ENCODE results near the gene DPP6.

DPP6 gene

DNA sequence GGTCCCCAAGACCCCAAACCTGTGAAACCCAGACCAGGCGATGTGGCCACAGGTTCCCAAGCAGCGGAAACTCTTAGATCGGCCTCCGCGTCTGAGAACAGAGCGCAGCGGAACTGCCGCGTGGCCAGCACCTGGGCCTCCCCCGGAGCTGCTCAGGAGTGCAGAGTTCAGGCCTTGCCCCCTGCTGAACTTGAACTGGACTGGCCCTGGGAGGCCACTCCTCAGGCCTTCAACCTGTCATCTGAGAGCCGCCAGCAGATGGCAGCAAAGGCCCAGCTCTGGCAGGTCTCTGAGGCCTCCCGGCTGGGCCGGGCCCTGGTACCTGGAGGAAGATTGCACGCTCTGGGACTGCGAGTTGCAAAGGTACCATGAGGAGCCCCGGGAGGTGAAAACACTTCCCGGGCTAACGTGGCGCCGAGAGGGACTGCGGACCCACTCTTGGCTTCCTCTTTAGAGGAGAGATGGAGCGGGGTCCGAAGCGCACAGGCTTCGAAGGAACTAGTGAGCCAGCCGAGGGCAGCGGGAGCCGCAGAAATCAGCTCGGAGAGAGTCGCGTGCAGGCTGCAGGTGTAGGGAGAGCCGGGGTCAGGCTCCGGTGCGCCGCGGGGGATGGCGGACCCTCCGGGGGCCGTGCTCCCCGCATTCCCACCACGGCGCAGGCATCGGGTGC is 861.6 kb downstream of the DPP6 start:
- CTCF ChIA-PET = interaction anchor here (0.6 to 8.5 kb wide), 23 partner anchors 10 to 867 kb away, joined by 3 to 73 read pairs (median 3); no protein-coding TSS in a partner anchor
- peak; percentile 92 for TF ChIP-seq CTCF (IDR thresholded peaks at IDR 0.05; ENCODE audit: insufficient read depth, low read length, missing control alignments)
- DNase-seq (ENCODE audit: low read depth, low spot score) = no peak
- peak overlapping the region; percentile 32 for H3K4me3 ChIP-seq (ENCODE audit: low read depth, low read length)
- POLR2A ChIA-PET = no interaction called here

DNA sequence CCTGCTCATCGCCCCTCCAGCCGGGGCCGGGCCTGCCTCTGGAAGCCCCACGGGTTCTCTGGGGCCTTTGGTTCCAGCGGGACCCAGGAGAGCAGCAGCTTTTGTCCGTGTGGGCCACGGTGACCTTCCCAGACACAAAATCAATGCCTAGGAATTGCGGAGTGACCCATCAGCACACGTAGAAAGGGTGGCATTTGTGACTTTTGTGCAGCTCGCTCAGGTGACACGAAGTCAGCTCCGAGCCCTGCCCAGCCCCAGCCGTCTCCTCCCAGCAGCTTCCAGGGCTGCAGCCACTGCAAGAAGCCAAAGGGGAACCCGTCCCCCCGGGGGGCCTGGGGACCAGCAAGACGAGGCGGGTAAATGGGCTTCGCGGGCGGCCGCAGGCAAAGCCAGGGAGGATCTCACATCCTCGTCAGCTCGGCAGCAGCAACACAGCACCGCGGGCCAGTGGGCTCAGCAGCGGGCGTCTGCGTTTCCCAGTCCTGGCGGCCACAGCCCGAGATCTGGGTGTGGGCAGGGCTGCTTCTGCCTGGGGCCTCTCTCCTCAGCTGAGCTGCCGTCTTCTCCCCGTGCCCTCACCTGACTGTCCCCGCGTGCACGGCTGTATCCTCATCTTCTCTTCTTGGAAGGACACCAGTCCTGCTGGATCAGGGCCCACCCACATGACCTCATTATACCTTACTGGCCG is 862.3 kb downstream of the DPP6 start:
- no peak overlapping the region for H3K4me3 ChIP-seq (ENCODE audit: low read depth, low read length)
- DNase-seq (ENCODE audit: low read depth, low spot score) = no peak
- POLR2A ChIA-PET = no interaction called here
- CTCF ChIA-PET = interaction anchor here (0.8 to 8.5 kb wide), 18 partner anchors 9 to 884 kb away, joined by 3 to 73 read pairs (median 3); no protein-coding TSS in a partner anchor
- no peak for TF ChIP-seq CTCF (IDR thresholded peaks at IDR 0.05; ENCODE audit: insufficient read depth, low read length, missing control alignments)

- ChIA-PET CTCF (interaction anchor here (0.8 to 8.5 kb wide), 8 partner anchors 8 to 883 kb away, joined by 3 to 73 read pairs (median 4); no protein-coding TSS in a partner anchor), POLR2A (no interaction called here)
- DNase-seq (ENCODE audit: low read depth, low spot score) = no peak
- TF ChIP-seq CTCF (IDR thresholded peaks at IDR 0.05; ENCODE audit: insufficient read depth, low read length, missing control alignments) = no peak
- H3K4me3 ChIP-seq (ENCODE audit: low read depth, low read length) = no peak overlapping the region
These were observed 862.8 kb downstream of the DPP6 start for GRCh38 chr7:154914996-154915380.

DNA sequence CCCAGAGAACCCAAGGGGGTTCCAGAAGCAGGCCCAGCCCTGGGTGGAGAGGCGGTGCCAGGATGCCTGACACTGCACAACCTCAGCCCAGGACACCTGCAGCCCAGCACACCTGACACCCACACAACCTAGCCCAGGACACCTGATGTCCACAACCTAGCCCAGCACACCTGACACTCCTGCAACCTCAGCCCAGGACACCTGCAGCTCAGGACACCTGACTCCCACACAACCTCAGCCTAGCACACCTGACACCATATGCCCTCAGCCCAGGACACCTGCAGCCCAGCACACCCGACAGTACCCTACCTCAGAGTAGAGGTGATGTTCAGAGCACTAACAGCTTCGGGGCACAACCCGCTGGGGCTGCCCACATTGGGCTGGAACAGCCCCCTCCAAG is 863.4 kb downstream of the DPP6 start:
- DNase-seq (ENCODE audit: low read depth, low spot score) = no peak
- TF ChIP-seq CTCF (IDR thresholded peaks at IDR 0.05; ENCODE audit: insufficient read depth, low read length, missing control alignments) = no peak
- POLR2A ChIA-PET = no interaction called here
- CTCF ChIA-PET = interaction anchor here (0.8 to 8.5 kb wide), 3 partner anchors 9 to 429 kb away, joined by 4 to 73 read pairs (median 22); no protein-coding TSS in a partner anchor
- H3K4me3 ChIP-seq (ENCODE audit: low read depth, low read length) = no peak overlapping the region

DNA sequence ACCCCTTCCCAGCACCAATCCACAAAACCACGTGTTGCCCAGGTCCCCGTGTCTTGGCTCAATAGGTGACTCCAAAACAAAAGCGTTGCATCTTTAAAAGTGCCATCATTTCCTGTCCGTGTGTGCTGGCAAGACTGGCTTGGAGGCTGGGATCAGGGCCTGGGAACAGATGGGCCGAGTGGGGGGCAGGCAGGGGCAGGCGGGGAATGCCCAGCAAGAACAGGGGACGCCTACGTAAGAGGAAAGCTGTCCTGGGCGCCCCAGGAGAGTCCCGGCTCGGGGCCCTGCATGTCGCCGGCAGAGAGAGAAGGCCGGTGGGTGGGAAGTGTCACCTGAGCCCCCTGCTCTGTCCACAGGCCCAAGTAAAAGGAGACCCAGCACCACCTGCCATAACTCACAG is 864.2 kb downstream of the DPP6 start:
- DNase-seq (ENCODE audit: low read depth, low spot score) = no peak
- H3K4me3 ChIP-seq (ENCODE audit: low read depth, low read length) = no peak overlapping the region
- no peak for TF ChIP-seq CTCF (IDR thresholded peaks at IDR 0.05; ENCODE audit: insufficient read depth, low read length, missing control alignments)
- ChIA-PET POLR2A (no interaction called here), CTCF (interaction anchor here (1.6 to 8.5 kb wide), 2 partner anchors 11 to 852 kb away, joined by 3 to 73 read pairs; no protein-coding TSS in a partner anchor)
